Adrenal gland (tissue), 12 donors: ENCODE measurements around the gene WSCD2. TPM values are rescaled to one million over a fixed set of nuclear protein-coding genes. Genes with fewer than 3 reads are reported as not detected.

Source experiments
- DNase-seq, 7 donors: peaks; one replicate each; pipeline ENCODE4 v3.0.0-alpha.2; 2019 to 2020
- H3K27ac ChIP-seq, 5 donors: fragments of 200-600 bp; sonication (generic) in 4 of 5; 1 replicate in 3 of 5; 2 replicates in 2 of 5; pipeline versions ENCODE4 v1.5.1 to v1.8.0; 2016 to 2020; ENCODE audit warnings: mild to moderate bottlenecking in 1 of 5
- H3K27me3 ChIP-seq: fragments of 200-600 bp; 2 replicates; pipeline ENCODE4 v1.8.0; 2021
- H3K36me3 ChIP-seq, 2 donors: fragments of 200-600 bp; replicated peaks in 1 of 2; 1 replicate in 1 of 2; 2 replicates in 1 of 2; pipeline versions ENCODE4 v1.5.1 to v1.8.0; 2018 to 2022
- H3K4me1 ChIP-seq, 2 donors: fragments of 200-600 bp; replicated peaks in 1 of 2; 1 replicate in 1 of 2; 2 replicates in 1 of 2; pipeline versions ENCODE4 v1.5.1 to v1.8.0; 2018 to 2021
- H3K4me3 ChIP-seq, 4 donors: fragments of 200-600 bp; sonication (generic) in 3 of 4; one replicate each; pipeline ENCODE4 v1.5.1; 2016 to 2018
- H3K9me3 ChIP-seq, 3 donors: fragments of 200-600 bp; sonication (generic) in 1 of 3; replicated peaks in 1 of 3; 1 replicate in 2 of 3; 2 replicates in 1 of 3; pipeline versions ENCODE4 v1.5.1 to v1.8.0; 2016 to 2021
- CTCF ChIP-seq, 6 experiments: fragments of 450-650 bp in 4 of 6; fragments of 200-600 bp in 2 of 6; sonication (generic) in 1 of 6; IDR thresholded peaks; 1 replicate in 5 of 6; 2 replicates in 1 of 6; pipeline versions ENCODE4 v1.5.1 to v1.8.0; 2016 to 2021; ENCODE audit warnings: antibody characterized with exemption in 6 of 6, mild to moderate bottlenecking in 2 of 6, moderate library complexity in 1 of 6
- POLR2A ChIP-seq, 2 donors: fragments of 450-650 bp; IDR thresholded peaks; one replicate each; pipeline ENCODE4 v1.6.1; 2017; ENCODE audit warnings: antibody characterized with exemption in 2 of 2, mild to moderate bottlenecking in 2 of 2, moderate library complexity in 1 of 2
- WGBS, 4 donors: extraction: QIAGEN DNeasy Blood & Tissue Kit in 2 of 4; methylation state at CpG; one replicate each; pipeline versions ENCODE4 v1.1.5 to v1.1.7; 2013 to 2017; 5-methylcytosine and 5-hydroxymethylcytosine counted together
- intact Hi-C, 2 donors: fragments of 100-400 bp; cut with DNase I; formaldehyde crosslinking; loops; one replicate each; pipeline versions ENCODE4 v1.14.1 to v1.15.0; 2022 to 2023
- polyA plus RNA-seq, 3 donors: library from polyadenylated mRNA; stranded (reverse); fragments of 200-250 nt in 2 of 3; fragments of 350-450 nt in 1 of 3; fragmentation: Illumina TruSeq in 1 of 3; extraction: RNeasy Lipid Tissue Mini Kit (QIAGEN cat#74804) in 1 of 3; gene quantifications; one replicate each; pipeline ENCODE4 v1.2.3, GENCODE V29; 2013 to 2014
- total RNA-seq, 9 donors: library from RNA; depleted of rRNA in 4 of 9; stranded (reverse); fragments of >200 nt in 4 of 9; fragments of 120-200 nt in 1 of 9; fragmentation: NEBNext Ultra II Directional in 1 of 9; extraction: Animal tissue kit (Norgen Biotek cat#: 25700) in 1 of 9; gene quantifications; one replicate each; pipeline versions ENCODE4 v1.1.0 to v1.2.4, GENCODE V29; 2013 to 2023
- donor health status: healthy with polysubstance abuse.
- donor health status: Bipolar disorder and iron deficiency.
- donor health status: DM: yes; HTN: yes; CAD: no.
- donor health status: DM: no; HTN: no; CAD: no.
- donor health status: DM: no; HTN: no; CAD: no.
- donor health status: DM: yes; HTN: yes; CAD: no.

The WSCD2 gene
- total and polyA plus RNA-seq, 12 donors: 0.18 to 2.9 (median 0.69) TPM

DNA sequence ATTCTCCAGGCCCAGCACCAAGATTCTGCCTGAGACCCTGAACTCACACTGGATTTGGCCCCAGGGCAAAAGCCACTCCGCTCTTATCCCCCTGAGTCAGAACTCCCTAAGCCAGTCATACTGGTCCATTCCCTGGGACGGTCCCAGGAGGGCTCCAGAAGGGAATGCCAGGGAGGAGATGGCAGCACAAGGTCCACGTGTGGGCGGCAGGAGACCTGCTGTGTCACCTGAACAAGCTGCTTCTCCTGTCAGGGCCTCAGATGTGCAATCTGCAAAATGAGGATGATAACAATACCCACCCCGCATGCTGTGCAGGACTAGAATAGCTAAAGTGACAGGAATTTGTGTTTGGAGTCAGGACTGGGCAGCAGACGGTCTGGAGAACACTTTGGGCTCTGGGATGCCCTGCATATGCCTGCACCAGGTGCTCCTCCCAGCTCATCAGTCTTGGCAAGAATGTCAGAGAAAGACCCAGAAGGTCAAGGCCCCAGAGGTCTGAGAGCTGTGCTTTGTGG is 169.7 kb downstream of the WSCD2 start:
- Histone ChIP-seq H3K27me3 (no peaks in the 10 kb centered on the region), H3K9me3 (no peaks in the 10 kb centered on the region), H3K36me3 (no peaks in the 10 kb centered on the region), H3K4me3 (no peak overlapping the region), H3K27ac (peak overlapping the region in 1 of 5 donors; percentile 45), H3K4me1 (peaks cover 0 to 23% of the 10 kb centered on the region in 2 donors)
- TF ChIP-seq CTCF (IDR thresholded peaks at IDR 0.05) (no peak), POLR2A (IDR thresholded peaks at IDR 0.05) (no peak)
- whole genome bisulfite sequencing, 4 donors: 81 to 91% (median 86%) methylated on average over 4 to 6 of the region's 6 CpGs
- intact Hi-C loops: no loop called here
- DNase-seq: no peak

- H3K27ac ChIP-seq: no peak overlapping the region
- H3K27me3 ChIP-seq: no peaks in the 10 kb centered on the region
- no peak for DNase-seq
- peaks cover 0 to 30% of the 10 kb centered on the region in 2 donors for H3K4me1 ChIP-seq
- WGBS, 4 donors: 74 to 87% (median 85%) methylated on average over 4 of the region's 4 CpGs
- TF ChIP-seq CTCF (IDR thresholded peaks at IDR 0.05) (no peak), POLR2A (IDR thresholded peaks at IDR 0.05) (no peak)
- no peak overlapping the region for H3K4me3 ChIP-seq
- no peaks in the 10 kb centered on the region for H3K9me3 ChIP-seq
- H3K36me3 ChIP-seq: no peaks in the 10 kb centered on the region
- intact Hi-C loops: no loop called here
Measured at GRCh38 chr12:108299516-108299915, 170.4 kb downstream of the WSCD2 start.

Other genes starting within 250 kb of the WSCD2 start
- 10 to 100 TPM in 8 of 9 donors, 1 to 10 TPM in 1; 2.1 to 26.6 (median 19.6) TPM for gene CMKLR1, start 210.0 kb downstream of the WSCD2 start, total RNA-seq
- 1 to 10 TPM; 4.6 to 8.8 (median 6.1) TPM for gene CMKLR1, start 210.0 kb downstream of the WSCD2 start, polyA plus RNA-seq